ENCODE measurements around the gene CFAP100.

Gene CFAP100

DNA sequence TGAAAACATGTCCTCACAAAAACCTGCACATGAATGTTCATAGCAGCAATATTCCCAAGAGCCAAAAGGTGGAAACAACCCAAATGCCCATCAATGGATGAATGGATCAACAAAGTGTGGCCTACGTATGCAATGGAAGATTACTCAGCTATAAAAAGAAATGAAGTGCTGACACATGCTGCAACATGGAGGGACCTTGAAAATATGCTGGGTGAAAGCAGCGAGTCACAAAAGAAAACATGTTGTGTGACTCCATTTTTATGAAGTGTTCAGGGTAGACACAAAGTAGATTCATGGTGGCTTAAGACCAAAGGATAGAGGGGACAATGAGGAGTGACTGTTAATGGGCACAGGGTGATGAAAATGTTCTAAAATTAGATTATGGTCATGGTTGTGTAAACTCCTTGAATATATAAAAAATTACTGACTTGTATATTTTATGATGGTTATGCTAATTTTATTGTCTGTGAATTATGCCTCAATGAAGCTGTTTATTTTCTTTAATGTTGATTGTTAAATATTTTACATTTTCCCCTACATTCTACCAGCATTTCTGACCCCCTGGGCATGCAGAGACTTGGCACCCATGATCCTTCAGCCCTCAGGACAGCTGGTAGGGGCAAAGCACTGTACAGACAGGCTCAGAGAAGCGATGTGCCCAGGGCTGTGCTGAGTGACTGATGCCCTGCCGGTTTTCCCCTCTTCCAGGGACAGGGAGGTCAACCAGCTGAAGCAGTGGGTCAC is 37.8 kb downstream of the CFAP100 start:
- H3K4me3 ChIP-seq (ENCODE audit: control insufficient read depth, low read depth, low read length): no peak overlapping the region
- peak; percentile 1 for DNase-seq (ENCODE audit: low read depth)

DNA sequence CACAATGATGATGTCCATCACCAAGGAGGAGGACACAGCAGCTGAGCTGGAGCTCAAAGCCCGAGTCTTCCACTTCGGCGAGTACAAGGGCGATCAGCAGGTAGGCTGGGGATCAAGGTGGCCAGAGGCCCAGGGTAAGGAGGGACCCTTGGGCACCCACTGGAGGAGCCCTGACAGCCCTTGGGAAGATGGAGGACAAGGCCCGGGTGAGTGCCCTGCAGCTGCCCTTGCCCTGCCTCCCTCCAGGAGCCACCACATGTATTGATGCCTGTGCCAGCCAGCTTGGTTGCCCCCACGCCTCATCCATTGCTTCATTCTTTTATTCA is 38.4 kb downstream of the CFAP100 start:
- TF ChIP-seq, protein P1, sequence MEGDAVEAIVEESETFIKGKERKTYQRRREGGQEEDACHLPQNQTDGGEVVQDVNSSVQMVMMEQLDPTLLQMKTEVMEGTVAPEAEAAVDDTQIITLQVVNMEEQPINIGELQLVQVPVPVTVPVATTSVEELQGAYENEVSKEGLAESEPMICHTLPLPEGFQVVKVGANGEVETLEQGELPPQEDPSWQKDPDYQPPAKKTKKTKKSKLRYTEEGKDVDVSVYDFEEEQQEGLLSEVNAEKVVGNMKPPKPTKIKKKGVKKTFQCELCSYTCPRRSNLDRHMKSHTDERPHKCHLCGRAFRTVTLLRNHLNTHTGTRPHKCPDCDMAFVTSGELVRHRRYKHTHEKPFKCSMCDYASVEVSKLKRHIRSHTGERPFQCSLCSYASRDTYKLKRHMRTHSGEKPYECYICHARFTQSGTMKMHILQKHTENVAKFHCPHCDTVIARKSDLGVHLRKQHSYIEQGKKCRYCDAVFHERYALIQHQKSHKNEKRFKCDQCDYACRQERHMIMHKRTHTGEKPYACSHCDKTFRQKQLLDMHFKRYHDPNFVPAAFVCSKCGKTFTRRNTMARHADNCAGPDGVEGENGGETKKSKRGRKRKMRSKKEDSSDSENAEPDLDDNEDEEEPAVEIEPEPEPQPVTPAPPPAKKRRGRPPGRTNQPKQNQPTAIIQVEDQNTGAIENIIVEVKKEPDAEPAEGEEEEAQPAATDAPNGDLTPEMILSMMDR (IDR thresholded peaks at IDR 0.05; ENCODE audit: control insufficient read depth, insufficient read depth, low read depth, low read length, missing control alignments): no peak
- H3K4me3 ChIP-seq (ENCODE audit: control insufficient read depth, low read depth, low read length): no peak overlapping the region
- DNase-seq (ENCODE audit: low read depth): no peak

More for the DNA sequence above, 37.8 kb downstream of the CFAP100 start:
- TF ChIP-seq, protein P1 (IDR thresholded peaks at IDR 0.05; ENCODE audit: control insufficient read depth, insufficient read depth, low read depth, low read length, missing control alignments): no peak

DNA sequence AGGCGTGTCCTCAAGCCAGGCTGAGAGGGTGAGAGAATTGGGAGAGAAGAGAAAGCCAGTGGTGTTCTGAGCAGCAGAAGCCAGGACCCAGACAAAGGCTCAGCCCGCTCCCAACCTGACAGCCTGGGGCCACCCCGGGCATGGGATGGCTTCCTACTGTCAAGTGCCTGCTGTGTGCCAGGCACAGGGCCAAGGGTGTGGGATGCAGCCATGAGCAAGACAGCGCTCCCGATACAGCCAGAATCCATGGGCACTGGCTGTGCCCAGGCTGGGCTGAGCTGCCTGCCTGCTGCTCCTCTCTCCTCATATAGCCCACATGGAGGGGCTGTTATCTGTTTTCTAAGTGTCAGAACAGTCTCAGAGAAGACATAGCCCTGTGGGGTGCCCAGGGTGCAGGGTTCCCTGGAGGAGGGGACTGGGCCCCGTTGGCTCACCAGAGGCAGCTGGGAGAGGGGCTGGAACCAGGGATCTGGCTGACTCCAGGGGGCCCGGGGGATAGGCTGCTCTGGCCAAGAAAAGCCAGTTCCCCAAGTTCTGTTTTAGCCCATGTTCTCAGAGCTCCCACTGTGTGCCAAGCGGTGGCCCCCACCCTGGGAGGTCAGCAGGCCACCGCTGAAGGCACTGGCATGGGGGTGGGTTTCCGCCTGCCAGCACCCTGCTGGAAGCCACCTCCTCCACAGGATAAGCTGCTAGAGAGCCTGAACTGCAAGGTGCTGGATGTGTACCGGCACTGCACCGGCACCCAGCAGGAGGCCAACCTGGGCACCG is 39.0 kb downstream of the CFAP100 start:
- TF ChIP-seq, protein P1 (IDR thresholded peaks at IDR 0.05; ENCODE audit: control insufficient read depth, insufficient read depth, low read depth, low read length, missing control alignments): no peak
- no peak for DNase-seq (ENCODE audit: low read depth)
- H3K4me3 ChIP-seq (ENCODE audit: control insufficient read depth, low read depth, low read length): no peak overlapping the region

DNA sequence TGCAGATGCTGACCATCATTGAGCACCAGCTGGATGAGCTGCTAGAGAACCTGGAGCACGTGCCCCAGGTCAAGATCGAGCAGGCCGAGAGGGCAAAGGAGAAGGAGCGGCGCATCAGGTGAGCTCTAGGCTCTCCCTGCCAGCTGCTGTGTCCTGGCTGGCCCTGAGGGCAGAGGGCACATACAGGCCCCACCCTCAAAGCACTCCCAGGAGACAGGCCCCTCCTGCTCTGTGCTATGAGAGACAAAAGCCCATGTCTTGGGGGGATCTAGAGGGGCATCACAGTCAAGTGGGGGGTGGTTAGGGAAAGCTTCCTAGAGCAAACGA is 39.5 kb downstream of the CFAP100 start:
- TF ChIP-seq, protein P1 (IDR thresholded peaks at IDR 0.05; ENCODE audit: control insufficient read depth, insufficient read depth, low read depth, low read length, missing control alignments): no peak
- H3K4me3 ChIP-seq (ENCODE audit: control insufficient read depth, low read depth, low read length): no peak overlapping the region
- DNase-seq (ENCODE audit: low read depth): no peak

DNA sequence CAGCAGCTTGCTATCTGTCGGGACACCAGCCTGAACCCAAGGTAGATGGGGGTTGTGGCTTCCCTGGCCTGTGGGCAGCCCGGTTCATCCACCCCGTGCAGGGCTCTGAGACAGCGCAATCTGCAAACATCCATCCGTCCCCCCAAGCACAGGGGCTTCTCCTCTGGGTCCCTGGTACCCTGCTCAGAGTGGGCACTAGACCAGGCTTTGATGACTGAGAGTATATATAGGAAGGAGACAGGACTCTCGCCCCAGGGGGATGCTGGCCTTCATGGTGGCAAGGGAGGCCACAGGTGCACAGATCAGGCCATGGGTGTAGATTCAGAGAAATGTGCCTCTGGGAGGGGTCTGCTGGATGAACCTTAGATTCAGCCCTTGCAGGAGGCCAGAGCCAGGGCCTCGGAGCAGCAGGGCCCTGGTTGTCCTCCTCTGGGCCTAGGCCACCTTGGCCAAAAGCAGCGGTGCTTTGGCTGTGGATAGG is 40.3 kb downstream of the CFAP100 start:
- TF ChIP-seq, protein P1 (IDR thresholded peaks at IDR 0.05; ENCODE audit: control insufficient read depth, insufficient read depth, low read depth, low read length, missing control alignments): no peak
- DNase-seq (ENCODE audit: low read depth): no peak
- H3K4me3 ChIP-seq (ENCODE audit: control insufficient read depth, low read depth, low read length): no peak overlapping the region

DNA sequence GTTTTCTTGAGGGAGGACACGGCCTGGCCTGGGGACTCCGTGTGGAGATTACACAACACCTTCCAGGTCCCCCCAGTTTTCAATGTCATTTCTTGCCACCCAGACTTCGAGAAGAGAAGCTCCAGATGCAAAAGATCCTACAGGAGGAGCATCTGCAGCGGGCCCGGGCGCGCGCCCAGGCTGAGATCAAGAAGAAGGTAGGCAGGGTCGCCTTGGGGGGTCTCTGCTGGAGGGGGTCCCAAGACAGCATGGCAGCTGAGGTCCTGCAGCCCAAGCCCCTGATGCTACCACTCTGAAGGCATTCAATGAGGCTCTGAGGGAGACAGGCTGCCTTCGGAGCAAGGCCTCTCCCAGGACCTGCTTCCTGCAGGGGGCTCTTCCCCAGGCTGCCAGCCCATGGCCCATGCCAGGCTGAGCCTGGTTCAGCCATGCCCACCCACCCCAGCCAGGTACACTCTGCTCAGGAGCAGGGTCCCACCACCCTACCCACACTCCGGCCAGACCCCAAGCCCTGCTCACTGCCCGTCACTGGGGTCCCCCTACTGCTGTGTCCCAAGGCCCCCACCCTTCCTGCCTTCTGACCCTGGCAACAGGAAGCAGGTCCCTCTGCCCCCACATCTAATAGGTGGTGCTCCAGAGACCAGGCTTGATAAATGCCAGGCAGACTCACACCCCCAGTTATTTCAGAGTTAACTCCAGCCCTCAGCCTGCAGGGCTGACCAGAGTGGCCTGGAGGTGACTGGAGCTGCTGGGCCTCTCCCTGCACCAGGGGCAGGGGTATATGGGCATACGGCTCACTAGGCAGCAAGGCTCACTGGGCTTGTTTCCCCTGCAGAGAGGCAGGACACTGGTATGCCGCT is 41.0 kb downstream of the CFAP100 start:
- TF ChIP-seq, protein P1 (IDR thresholded peaks at IDR 0.05; ENCODE audit: control insufficient read depth, insufficient read depth, low read depth, low read length, missing control alignments): no peak

More for the DNA sequence above, 41.0 kb downstream of the CFAP100 start:
- no peak for DNase-seq (ENCODE audit: low read depth)
- H3K4me3 ChIP-seq (ENCODE audit: control insufficient read depth, low read depth, low read length): no peak overlapping the region

All from AG09309 (cell line).